Measurements from ENCODE around the gene FLVCR2.

DNA sequence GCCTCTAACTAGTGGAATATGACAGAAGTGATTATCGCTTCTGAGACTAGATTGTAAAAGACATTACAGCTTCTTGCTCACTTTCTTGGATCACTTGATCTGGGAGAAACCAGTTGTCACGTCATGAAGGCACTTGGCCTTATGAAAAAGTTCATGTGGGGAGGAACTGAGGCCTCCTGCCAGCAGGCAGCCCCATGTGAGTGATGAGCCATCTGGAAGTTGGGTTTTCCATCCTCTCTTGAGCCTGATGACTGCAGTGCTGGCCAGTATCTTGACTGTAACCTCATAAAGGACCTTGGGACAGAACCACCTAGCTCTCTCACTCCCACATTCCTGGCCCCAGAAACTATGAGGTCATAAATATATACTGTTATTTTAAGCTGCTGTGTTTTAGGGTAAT, 110.6 kb downstream of the FLVCR2 start:
- TF ChIP-seq, protein P1, sequence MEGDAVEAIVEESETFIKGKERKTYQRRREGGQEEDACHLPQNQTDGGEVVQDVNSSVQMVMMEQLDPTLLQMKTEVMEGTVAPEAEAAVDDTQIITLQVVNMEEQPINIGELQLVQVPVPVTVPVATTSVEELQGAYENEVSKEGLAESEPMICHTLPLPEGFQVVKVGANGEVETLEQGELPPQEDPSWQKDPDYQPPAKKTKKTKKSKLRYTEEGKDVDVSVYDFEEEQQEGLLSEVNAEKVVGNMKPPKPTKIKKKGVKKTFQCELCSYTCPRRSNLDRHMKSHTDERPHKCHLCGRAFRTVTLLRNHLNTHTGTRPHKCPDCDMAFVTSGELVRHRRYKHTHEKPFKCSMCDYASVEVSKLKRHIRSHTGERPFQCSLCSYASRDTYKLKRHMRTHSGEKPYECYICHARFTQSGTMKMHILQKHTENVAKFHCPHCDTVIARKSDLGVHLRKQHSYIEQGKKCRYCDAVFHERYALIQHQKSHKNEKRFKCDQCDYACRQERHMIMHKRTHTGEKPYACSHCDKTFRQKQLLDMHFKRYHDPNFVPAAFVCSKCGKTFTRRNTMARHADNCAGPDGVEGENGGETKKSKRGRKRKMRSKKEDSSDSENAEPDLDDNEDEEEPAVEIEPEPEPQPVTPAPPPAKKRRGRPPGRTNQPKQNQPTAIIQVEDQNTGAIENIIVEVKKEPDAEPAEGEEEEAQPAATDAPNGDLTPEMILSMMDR (IDR thresholded peaks at IDR 0.05), result no peak
- TF ChIP-seq EZH2 (IDR thresholded peaks at IDR 0.05; ENCODE audit: borderline replicate concordance, insufficient read depth, low read depth, low read length, poor library complexity, severe bottlenecking), result no peak
